Activated CD4-positive, alpha-beta T cell treated with anti-CD3 and anti-CD28 coated beads for 36 hours (primary cell): ENCODE measurements around the gene SOS2. TPM values are rescaled to one million over a fixed set of nuclear protein-coding genes. Genes with fewer than 3 reads are reported as not detected.

ENCODE experiments used
- ATAC-seq: fragments of 200-7000 bp; cut with Tn5 transposase; one replicate; pipeline ENCODE4 v1.10.0; 2021; ENCODE audit warnings: mild to moderate bottlenecking, moderate library complexity
- CTCF ChIA-PET: fragments of 350-600 bp; sonication (Branson Sonifier 250); formaldehyde crosslinking; loops from one replicate; lab custom pipeline; 2021; ENCODE audit warnings: antibody characterized with exemption; lab: Charles Lee
- POLR2A ChIA-PET: fragments of 350-600 bp; sonication (Branson Sonifier 250); formaldehyde crosslinking; loops from one replicate; lab custom pipeline; 2021; ENCODE audit warnings: antibody characterized with exemption, inconsistent platforms; lab: Charles Lee
- DNase-seq: peaks from one replicate; pipeline ENCODE4 v3.0.0-alpha.2; 2020
- H3K27ac Mint-ChIP-seq: one replicate; pipeline ENCODE4 v1.8.0; 2021; ENCODE audit warnings: mixed read lengths
- H3K27me3 Mint-ChIP-seq: one replicate; pipeline ENCODE4 v1.8.0; 2021; ENCODE audit warnings: mixed read lengths
- H3K36me3 Mint-ChIP-seq: one replicate; pipeline ENCODE4 v1.8.0; 2021; ENCODE audit warnings: low read depth, mixed read lengths
- H3K4me1 Mint-ChIP-seq: one replicate; pipeline ENCODE4 v1.8.0; 2021; ENCODE audit warnings: mixed read lengths
- H3K4me3 Mint-ChIP-seq: one replicate; pipeline ENCODE4 v1.8.0; 2021; ENCODE audit warnings: mild to moderate bottlenecking, moderate library complexity, mixed read lengths
- H3K9me3 Mint-ChIP-seq: one replicate; pipeline ENCODE4 v1.8.0; 2021; ENCODE audit warnings: low read depth, mixed read lengths
- intact Hi-C, 2 experiments: fragments of 100-400 bp; cut with DNase I in 1 of 2; cut with micrococcal nuclease in 1 of 2; formaldehyde crosslinking; loops; one replicate each; pipeline versions ENCODE4 v1.14.2 to v1.15.1; 2022 to 2024; cut with DNase I, micrococcal nuclease
- total RNA-seq, 2 experiments: library from RNA; stranded (reverse); gene quantifications; one replicate each; pipeline ENCODE4 v1.2.3, GENCODE V29; 2021

SOS2 gene
- total RNA-seq, 2 experiments from 2014 or later = 20.2 to 20.9 TPM

DNA sequence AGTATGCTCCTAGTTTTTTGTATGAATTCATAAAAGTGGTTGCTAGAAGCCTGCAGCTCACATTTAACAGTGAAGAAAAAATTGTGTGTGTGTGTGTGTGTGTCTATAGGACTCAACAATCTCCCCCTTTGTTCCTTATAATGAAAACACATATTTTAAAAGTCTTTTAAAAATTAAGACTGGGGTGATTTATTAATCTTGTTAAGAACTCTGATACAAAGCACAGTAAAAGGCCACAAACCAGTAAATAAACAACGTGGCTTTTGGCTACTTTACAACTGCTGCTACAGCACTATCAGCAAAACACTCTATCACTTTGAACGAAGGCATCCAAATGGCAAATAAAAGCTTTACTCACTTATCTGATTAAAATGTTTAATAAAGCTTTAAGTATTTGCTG lies 114.4 kb downstream of the SOS2 start:
- no peaks in the 10 kb centered on the region for H3K9me3 Mint-ChIP-seq
- no peaks in the 10 kb centered on the region for H3K27me3 Mint-ChIP-seq
- intact Hi-C loops = loop anchor here (1.0 to 10.0 kb wide), 17 partner anchors 113 to 714 kb away; partner anchors contain the start of genes DNAAF2 (in 2 of the 2), KLHDC2 (in 2 of the 2), MAP4K5 (in 2 of the 2) and ARF6 (in 1 of the 2)
- peak overlapping the region; percentile 95 for H3K4me3 Mint-ChIP-seq
- H3K36me3 Mint-ChIP-seq = peaks cover 31% of the 10 kb centered on the region
- ChIA-PET CTCF (interaction anchor here (0.9 to 8.7 kb wide), 11 partner anchors 12 to 483 kb away, joined by 3 to 111 read pairs (median 5); partner anchors contain the start of gene NEMF), POLR2A (interaction anchor here (0.6 to 1.2 kb wide), 8 partner anchors 55 to 483 kb away, joined by 3 to 4 read pairs (median 3); partner anchors contain the start of gene SOS2)
- peak overlapping the region; percentile 97 for H3K27ac Mint-ChIP-seq
- DNase-seq = no peak
- H3K4me1 Mint-ChIP-seq = peaks cover 24% of the 10 kb centered on the region
- ATAC-seq = no peak

DNA sequence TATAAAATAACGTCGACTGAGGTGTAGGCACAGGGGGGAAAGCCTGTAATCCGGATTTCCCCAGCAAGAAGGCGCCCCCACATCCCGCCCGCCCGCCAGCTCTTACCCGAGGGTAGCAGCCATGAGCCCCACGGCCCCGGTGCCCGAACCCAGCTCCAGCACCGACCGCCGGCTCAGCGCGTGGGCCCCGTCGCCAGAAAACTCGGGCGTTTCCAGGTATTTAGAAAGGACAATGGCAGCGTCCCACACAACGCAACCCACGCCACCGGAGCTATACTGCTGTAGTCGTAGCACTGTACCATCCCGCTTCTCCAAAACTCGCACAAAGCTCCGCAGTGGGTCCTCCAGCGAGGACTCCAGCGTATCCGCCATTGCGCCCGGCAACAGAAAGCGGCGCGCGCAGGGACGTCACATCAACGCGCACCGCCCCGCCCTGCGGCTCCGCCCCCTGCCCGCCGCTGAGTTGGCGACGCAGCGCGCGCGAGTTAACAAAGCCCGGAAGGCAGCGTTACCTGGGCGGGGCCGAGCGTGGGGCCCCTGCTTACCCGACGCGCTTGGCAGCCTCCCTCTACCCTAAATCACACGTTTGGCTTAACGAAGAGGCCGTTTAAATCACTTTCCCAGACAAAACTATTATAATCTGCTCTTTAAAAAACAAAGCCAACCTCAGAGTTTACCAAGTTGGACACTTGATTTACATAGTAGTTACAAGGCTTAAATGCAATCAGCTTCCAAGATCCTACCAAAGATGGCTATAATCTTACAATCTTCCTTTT lies 115.0 kb downstream of the SOS2 start, which contains the start of gene VCPKMT:
VCPKMT (minus strand) TSS at position 392 of the 776 bp plus-strand sequence; CDS start at position 372, 20 bp downstream.
- intact Hi-C loops = loop anchor here (1.0 to 10.0 kb wide), 17 partner anchors 114 to 715 kb away; partner anchors contain the start of genes DNAAF2 (in 2 of the 2), KLHDC2 (in 2 of the 2), MAP4K5 (in 2 of the 2) and ARF6 (in 1 of the 2)
- Mint-ChIP-seq H3K4me1 (peaks cover 25% of the 10 kb centered on the region), H3K27ac (peak within 1 kb of the TSS; percentile 97), H3K9me3 (no peaks in the 10 kb centered on the region), H3K27me3 (no peaks in the 10 kb centered on the region), H3K4me3 (peak within 1 kb of the TSS; percentile 95), H3K36me3 (peaks cover 35% of the 10 kb centered on the region)
- ATAC-seq = peak; percentile 99
- CTCF ChIA-PET = interaction anchor here (0.5 to 8.7 kb wide), 12 partner anchors 28 to 506 kb away, joined by 3 to 111 read pairs (median 4); no protein-coding TSS in a partner anchor
- POLR2A ChIA-PET = interaction anchor here (0.6 to 1.2 kb wide), 7 partner anchors 54 to 482 kb away, joined by 3 to 4 read pairs (median 3); partner anchors contain the start of gene SOS2
- peak; percentile 98 for DNase-seq

DNA sequence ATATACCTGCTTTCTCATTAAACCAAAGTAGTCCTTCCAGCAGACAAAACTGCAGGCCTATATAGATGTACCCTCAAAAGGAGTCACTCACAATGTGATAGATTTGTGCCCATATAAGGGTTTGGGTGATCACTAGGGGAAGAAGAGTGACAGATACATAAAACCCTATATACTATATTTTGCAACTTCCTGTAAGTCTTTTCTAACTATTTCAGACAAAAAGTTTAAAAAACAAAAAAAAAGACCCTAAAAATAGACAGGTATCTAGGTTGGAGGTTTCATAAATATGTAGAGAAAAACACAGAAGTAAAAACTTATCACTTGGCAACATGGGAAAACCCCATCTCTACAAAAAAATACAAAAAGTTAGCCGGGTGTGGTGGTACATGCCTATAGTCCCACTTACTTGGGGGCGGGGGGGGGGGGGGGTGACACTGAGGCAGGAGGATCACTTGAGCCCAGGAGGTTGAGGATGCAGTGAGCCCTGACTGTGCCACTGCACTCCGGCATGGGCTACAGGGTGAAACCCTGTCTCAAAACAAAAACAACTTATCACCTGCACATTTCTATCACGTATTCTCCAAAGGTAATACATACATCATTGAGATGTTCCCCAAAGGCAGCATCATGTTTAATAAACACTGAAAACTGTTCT lies 117.9 kb downstream of the SOS2 start:
- H3K36me3 Mint-ChIP-seq = peaks cover 59% of the 10 kb centered on the region
- H3K9me3 Mint-ChIP-seq = no peaks in the 10 kb centered on the region
- POLR2A ChIA-PET = no interaction called here
- no peaks in the 10 kb centered on the region for H3K27me3 Mint-ChIP-seq
- intact Hi-C loops = loop anchor here in 1 of 2 experiments (10.0 kb wide), 1 partner anchor 349 kb away; the partner anchor contains the start of gene KLHDC2
- DNase-seq (no peak), ATAC-seq (no peak)
- H3K4me1 Mint-ChIP-seq = peaks cover 41% of the 10 kb centered on the region
- CTCF ChIA-PET = interaction anchor here (1.0 to 8.7 kb wide), 5 partner anchors 114 to 261 kb away, joined by 3 to 111 read pairs (median 11); partner anchors contain the start of gene NEMF
- peak overlapping the region; percentile 67 for H3K27ac Mint-ChIP-seq
- H3K4me3 Mint-ChIP-seq = no peak overlapping the region

DNA sequence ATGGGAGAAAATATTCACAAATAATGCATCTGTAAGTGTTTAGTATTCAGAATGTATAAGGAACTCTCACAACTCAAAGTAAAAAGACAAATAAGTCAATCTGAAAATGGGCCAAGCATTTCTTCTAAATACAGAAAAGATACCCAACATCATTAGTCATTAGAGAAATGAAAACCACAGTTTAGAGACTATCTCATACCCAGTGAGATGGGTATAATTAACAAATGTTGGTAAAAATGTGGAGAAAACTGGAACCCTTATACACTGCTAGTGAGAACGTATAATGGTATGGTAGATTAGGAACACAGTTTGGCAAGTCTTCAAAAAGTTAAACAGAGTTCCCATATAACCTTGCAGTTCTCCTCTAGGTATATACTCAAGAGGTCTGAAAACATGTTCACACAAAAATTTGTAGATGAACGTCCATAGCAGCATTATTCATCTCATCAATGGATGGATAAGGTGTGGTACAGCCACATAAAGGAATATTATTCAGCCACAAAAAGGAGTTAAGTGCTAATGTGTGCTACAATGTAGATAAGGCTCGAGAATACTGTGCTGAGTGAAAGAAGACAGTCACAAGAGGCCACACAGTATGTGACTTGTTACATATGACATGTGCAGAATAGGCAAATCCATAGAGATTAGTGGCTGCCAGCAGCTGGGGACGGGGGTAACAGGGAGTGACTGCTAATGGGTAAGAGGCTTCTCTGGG lies 120.9 kb downstream of the SOS2 start:
- Mint-ChIP-seq H3K4me3 (no peak overlapping the region), H3K36me3 (peaks cover 54% of the 10 kb centered on the region), H3K9me3 (no peaks in the 10 kb centered on the region), H3K27me3 (no peaks in the 10 kb centered on the region), H3K27ac (peak overlapping the region; percentile 63), H3K4me1 (peaks cover 37% of the 10 kb centered on the region)
- ATAC-seq = peak; percentile 68
- intact Hi-C loops = loop anchor here in 1 of 2 experiments (10.0 kb wide), 1 partner anchor 346 kb away; the partner anchor contains the start of gene KLHDC2
- ChIA-PET CTCF (interaction anchor here (0.6 to 8.7 kb wide), 2 partner anchors 246 to 652 kb away, joined by 3 to 111 read pairs; no protein-coding TSS in a partner anchor), POLR2A (no interaction called here)
- DNase-seq = no peak

DNA sequence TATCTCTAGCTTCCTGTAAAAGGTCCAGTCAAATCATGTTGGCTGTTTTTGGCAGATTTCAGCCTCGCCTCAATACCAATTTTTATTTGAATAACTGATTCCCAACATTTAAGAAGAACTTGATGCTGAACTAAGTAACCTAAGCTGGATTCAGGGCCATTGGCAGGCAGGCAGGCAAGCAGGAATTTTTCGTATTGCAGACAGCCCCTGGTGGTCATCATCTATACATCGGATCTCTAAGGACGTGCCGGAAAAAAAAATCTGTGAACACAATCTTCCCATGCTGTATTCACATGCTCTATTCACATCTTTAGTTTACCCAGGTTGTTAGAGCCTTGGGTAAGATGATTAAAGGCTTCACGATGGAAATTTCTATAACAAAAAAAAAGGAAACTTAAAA lies 122.0 kb downstream of the SOS2 start:
- Mint-ChIP-seq H3K9me3 (no peaks in the 10 kb centered on the region), H3K27ac (no peak overlapping the region), H3K36me3 (peaks cover 49% of the 10 kb centered on the region), H3K4me1 (peaks cover 32% of the 10 kb centered on the region), H3K4me3 (no peak overlapping the region), H3K27me3 (no peaks in the 10 kb centered on the region)
- intact Hi-C loops = loop anchor here in 1 of 2 experiments (2.0 kb wide), 1 partner anchor 15 kb away; no protein-coding TSS in a partner anchor
- ChIA-PET CTCF (no interaction called here), POLR2A (no interaction called here)
- DNase-seq (no peak), ATAC-seq (no peak)

DNA sequence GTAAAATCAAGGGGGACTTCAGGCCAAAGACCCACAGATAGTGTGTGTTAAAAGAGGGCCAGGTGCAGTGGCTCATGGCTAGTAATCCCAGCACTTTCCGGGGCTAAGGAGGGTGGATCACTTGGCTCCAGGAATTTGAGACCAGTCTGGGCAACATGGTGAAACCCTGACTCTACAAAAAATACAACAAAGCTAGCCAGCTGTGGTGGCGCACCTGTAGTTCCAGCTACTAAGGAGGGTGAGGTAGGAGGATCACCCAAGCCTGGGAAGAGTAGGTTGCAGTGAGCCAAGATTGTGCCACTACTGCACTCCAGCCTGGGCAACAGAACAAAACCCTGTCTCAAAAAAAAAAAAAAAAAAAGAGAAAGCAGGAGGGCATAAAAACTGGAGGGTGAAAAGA lies 123.5 kb downstream of the SOS2 start:
- Mint-ChIP-seq H3K36me3 (peaks cover 45% of the 10 kb centered on the region), H3K9me3 (no peaks in the 10 kb centered on the region), H3K27ac (no peak overlapping the region), H3K4me1 (peaks cover 37% of the 10 kb centered on the region), H3K27me3 (no peaks in the 10 kb centered on the region), H3K4me3 (no peak overlapping the region)
- POLR2A ChIA-PET = interaction anchor here (0.7 kb wide), 1 partner anchor 20 kb away, joined by 6 read pairs; no protein-coding TSS in a partner anchor
- CTCF ChIA-PET = interaction anchor here (0.6 to 5.8 kb wide), 7 partner anchors 10 to 334 kb away, joined by 3 to 80 read pairs (median 3); partner anchors contain the start of gene NEMF
- no peak for ATAC-seq
- intact Hi-C loops = loop anchor here in 1 of 2 experiments (2.0 kb wide), 1 partner anchor 13 kb away; no protein-coding TSS in a partner anchor
- no peak for DNase-seq

DNA sequence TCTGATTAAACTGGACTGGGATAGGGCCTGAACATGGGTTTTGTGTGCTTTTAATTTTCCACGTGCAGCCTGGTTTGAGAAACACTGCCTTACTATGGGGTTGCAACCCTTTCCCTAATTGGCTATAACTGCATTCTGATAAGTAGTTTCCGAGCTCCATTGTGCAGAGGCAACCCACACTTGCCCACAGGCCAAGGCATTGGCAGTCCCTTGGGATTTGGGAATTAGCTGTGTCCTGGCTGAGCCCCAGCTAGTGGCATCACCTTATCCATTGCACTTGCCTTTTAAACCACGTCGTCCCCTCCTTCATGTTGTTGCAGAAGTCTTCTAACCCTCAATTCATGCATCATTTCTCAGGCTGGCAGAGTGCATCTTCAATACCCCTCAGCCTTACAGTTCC lies 125.2 kb downstream of the SOS2 start:
- Mint-ChIP-seq H3K27me3 (no peaks in the 10 kb centered on the region), H3K4me1 (peaks cover 40% of the 10 kb centered on the region), H3K9me3 (no peaks in the 10 kb centered on the region), H3K36me3 (peaks cover 34% of the 10 kb centered on the region), H3K4me3 (no peak overlapping the region), H3K27ac (no peak overlapping the region)
- CTCF ChIA-PET = interaction anchor here (1.1 to 5.8 kb wide), 5 partner anchors 12 to 254 kb away, joined by 3 to 80 read pairs (median 13); partner anchors contain the start of gene NEMF
- POLR2A ChIA-PET = no interaction called here
- intact Hi-C loops = no loop called here
- ATAC-seq (no peak), DNase-seq (no peak)

DNA sequence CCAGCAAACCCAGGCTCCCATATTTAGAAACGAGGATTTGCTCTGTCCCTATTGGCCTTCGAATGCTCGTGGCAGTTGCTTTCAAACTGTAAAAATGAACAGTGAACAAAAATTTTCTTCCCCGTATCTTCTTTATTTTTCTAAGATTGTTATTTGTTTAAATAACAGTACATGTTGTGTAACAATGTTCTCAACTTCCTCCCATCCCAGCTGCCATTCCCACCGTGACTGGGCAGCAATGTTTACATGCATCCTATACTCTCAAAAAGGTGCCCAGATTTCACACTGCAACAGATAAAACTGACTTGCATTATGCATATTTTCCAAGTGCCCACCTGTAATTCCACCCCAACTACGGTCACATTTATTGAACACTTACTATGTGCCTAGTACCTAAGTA lies 127.8 kb downstream of the SOS2 start:
- ChIA-PET CTCF (interaction anchor here (0.9 to 5.8 kb wide), 17 partner anchors 7 to 428 kb away, joined by 3 to 80 read pairs (median 9); partner anchors contain the start of gene NEMF), POLR2A (interaction anchor here (0.6 to 0.7 kb wide), 2 partner anchors 9 to 22 kb away, joined by 3 to 7 read pairs; no protein-coding TSS in a partner anchor)
- H3K36me3 Mint-ChIP-seq = peaks cover 14% of the 10 kb centered on the region
- no peaks in the 10 kb centered on the region for H3K9me3 Mint-ChIP-seq
- no peak for DNase-seq
- peaks cover 48% of the 10 kb centered on the region for H3K4me1 Mint-ChIP-seq
- intact Hi-C loops = no loop called here
- H3K27ac Mint-ChIP-seq = peak overlapping the region; percentile 83
- ATAC-seq = no peak
- no peaks in the 10 kb centered on the region for H3K27me3 Mint-ChIP-seq
- peak overlapping the region; percentile 64 for H3K4me3 Mint-ChIP-seq

DNA sequence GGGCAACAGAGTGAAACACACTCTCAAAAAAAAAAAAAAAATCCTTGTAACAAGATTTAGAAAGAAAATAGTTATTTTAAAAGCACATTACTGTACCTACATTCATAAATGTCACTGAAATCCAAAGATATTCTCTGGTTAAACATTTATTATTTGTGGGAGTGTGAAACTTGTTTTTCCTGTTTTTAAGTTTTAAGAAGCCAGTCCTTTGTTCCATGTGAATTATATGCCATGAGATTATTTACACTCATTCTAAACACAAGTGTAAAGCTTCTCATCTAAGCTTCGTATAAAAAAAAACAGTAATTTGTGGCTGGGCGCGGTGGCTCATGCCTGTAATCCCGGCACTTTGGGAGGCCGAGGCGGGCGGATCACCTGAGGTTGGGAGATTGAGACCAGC lies 130.0 kb downstream of the SOS2 start:
- POLR2A ChIA-PET = no interaction called here
- Mint-ChIP-seq H3K27me3 (no peaks in the 10 kb centered on the region), H3K4me3 (no peak overlapping the region), H3K9me3 (no peaks in the 10 kb centered on the region), H3K27ac (no peak overlapping the region), H3K4me1 (peaks cover 62% of the 10 kb centered on the region), H3K36me3 (peaks cover 14% of the 10 kb centered on the region)
- no peak for ATAC-seq
- CTCF ChIA-PET = interaction anchor here (0.6 to 1.7 kb wide), 12 partner anchors 10 to 248 kb away, joined by 3 to 5 read pairs (median 4); no protein-coding TSS in a partner anchor
- intact Hi-C loops = no loop called here
- DNase-seq = no peak

DNA sequence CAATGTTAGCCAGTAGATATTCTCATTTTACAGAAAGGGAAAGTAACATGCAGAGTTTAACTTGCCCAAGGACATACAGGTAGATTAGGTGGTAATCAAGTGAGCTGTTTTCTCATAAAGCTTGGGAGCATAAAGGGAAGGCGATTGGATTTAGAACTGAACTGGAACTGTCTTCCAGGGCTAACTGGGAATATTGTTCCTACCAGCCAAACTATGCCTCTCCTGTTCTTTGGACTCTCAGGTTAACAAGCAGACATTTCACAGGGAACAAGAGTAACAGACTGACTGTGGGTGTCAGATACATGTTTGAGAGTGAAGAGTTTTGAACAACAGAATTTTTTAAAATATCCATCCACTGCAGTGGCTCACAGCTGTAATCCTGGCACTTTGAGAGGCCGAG lies 130.6 kb downstream of the SOS2 start:
- Mint-ChIP-seq H3K27me3 (no peaks in the 10 kb centered on the region), H3K27ac (no peak overlapping the region), H3K4me3 (no peak overlapping the region), H3K36me3 (peaks cover 16% of the 10 kb centered on the region), H3K9me3 (no peaks in the 10 kb centered on the region), H3K4me1 (peaks cover 68% of the 10 kb centered on the region)
- no peak for DNase-seq
- no peak for ATAC-seq
- intact Hi-C loops = no loop called here
- ChIA-PET POLR2A (no interaction called here), CTCF (interaction anchor here (0.6 to 1.7 kb wide), 10 partner anchors 10 to 243 kb away, joined by 3 to 5 read pairs (median 4); no protein-coding TSS in a partner anchor)
